Mesenteric fat pad (tissue), 1 donor: ENCODE data around the gene PCDHGB3. TPM values are rescaled to one million over a fixed set of nuclear protein-coding genes. Genes with fewer than 3 reads are reported as not detected.
"Not testable (repeated sequence)": the region's sequence is repeated elsewhere in the genome, so short reads cannot be mapped to it uniquely, and the experiment has no call there.

Experiments
- DNase-seq: peaks from one replicate; pipeline ENCODE4 v3.0.0-alpha.2; 2020; ENCODE audit warnings: low spot score
- total RNA-seq: library from RNA; stranded (reverse); fragmentation: NEBNext Ultra II Directional; extraction: Animal tissue kit (Norgen Biotek cat#: 25700); gene quantifications from one replicate; pipeline ENCODE4 v1.2.1, GENCODE V29; 2021
- donor health status: DM: yes; HTN: yes; CAD: no.

Gene PCDHGB3
- total RNA-seq, 1 donor from 2014 or later = 2.7 TPM

- peak; percentile 86 for DNase-seq
These were observed 13.1 kb upstream of the PCDHGB3 start for GRCh38 chr5:141356950-141357349.

GRCh38 chr5:141359790-141360426 lies 10.1 kb upstream of the PCDHGB3 start, which contains the start of gene PCDHGB2:
Gene PCDHGB2 (plus strand): TSS chr5:141359994. CDS start chr5:141360136, 142 bp downstream.
- DNase-seq = peak; percentile 79

GRCh38 chr5:141360685-141361084 lies 9.4 kb upstream of the PCDHGB3 start:
- peak; percentile 74 for DNase-seq

- no peak for DNase-seq
These were observed 7.3 kb upstream of the PCDHGB3 start for GRCh38 chr5:141362719-141363118.

- DNase-seq = peak; percentile 84
These were observed 5.9 kb upstream of the PCDHGB3 start, which contains the start of gene PCDHGA5 for GRCh38 chr5:141363952-141364660. Gene PCDHGA5 (plus strand): TSS chr5:141364162. CDS start chr5:141364331, 169 bp downstream.

GRCh38 chr5:141366016-141366896 lies 3.8 kb upstream of the PCDHGB3 start:
- peak; percentile 62 for DNase-seq

- no peak for DNase-seq
These were observed 1.8 kb downstream of the PCDHGB3 start for GRCh38 chr5:141371572-141372475.

GRCh38 chr5:141373673-141374317 lies 3.8 kb downstream of the PCDHGB3 start, which contains the start of gene PCDHGA6:
Gene PCDHGA6 (plus strand): TSS chr5:141373891. CDS start chr5:141374084, 193 bp downstream.
- peak; percentile 67 for DNase-seq

- DNase-seq = no peak
These were observed 4.6 kb downstream of the PCDHGB3 start for GRCh38 chr5:141374627-141375026.

GRCh38 chr5:141375444-141376155 lies 5.6 kb downstream of the PCDHGB3 start:
- peak; percentile 72 for DNase-seq

- no peak for DNase-seq
These were observed 12.6 kb downstream of the PCDHGB3 start, which contains the start of gene PCDHGA7 for GRCh38 chr5:141382469-141383294. Gene PCDHGA7 (plus strand): TSS chr5:141382742. CDS start chr5:141382900, 158 bp downstream.

GRCh38 chr5:141383345-141383744 lies 13.3 kb downstream of the PCDHGB3 start:
- no peak for DNase-seq

GRCh38 chr5:141384471-141385267 lies 14.6 kb downstream of the PCDHGB3 start:
- no peak for DNase-seq

- not testable (repeated sequence) for DNase-seq
These were observed 17.7 kb downstream of the PCDHGB3 start, which contains the start of gene PCDHGB4 for GRCh38 chr5:141387557-141388311. Gene PCDHGB4 (plus strand): TSS chr5:141387698. CDS start chr5:141387885, 187 bp downstream.

- DNase-seq = no peak
These were observed 18.6 kb downstream of the PCDHGB3 start for GRCh38 chr5:141388661-141389060.
